ENCODE measurements around the gene ZNF516. TPM values are rescaled to one million over a fixed set of nuclear protein-coding genes. Genes with fewer than 3 reads are reported as not detected.

The ZNF516 gene
- total and polyA plus RNA-seq, 2 of the 13 experiments (the other 11 are each of a cell fraction or from before 2014, with no cell fraction given), result 16.6 to 18.7 TPM

- TF ChIP-seq MTERF4 (CRISPR knock-in tag; IDR thresholded peaks at IDR 0.05) (no peak), CENPX (CRISPR knock-in tag; IDR thresholded peaks at IDR 0.05) (no peak), ZNF274 (CRISPR knock-in tag; IDR thresholded peaks at IDR 0.05) (no peak; the same call in 1 of the 2 replicates), ZNF574 (CRISPR knock-in tag; IDR thresholded peaks at IDR 0.05) (no peak; the same call in 1 of the 2 replicates), ZBTB1 (CRISPR knock-in tag; IDR thresholded peaks at IDR 0.05; ENCODE audit: borderline replicate concordance) (no peak), ZFP36 (IDR thresholded peaks at IDR 0.05; ENCODE audit: borderline replicate concordance, low read depth, low read length, partially characterized antibody) (no peak), ZSCAN22 (CRISPR knock-in tag; IDR thresholded peaks at IDR 0.05) (no peak), DNMT1 (CRISPR knock-in tag; IDR thresholded peaks at IDR 0.05) (no peak), CBX2 (IDR thresholded peaks at IDR 0.05; ENCODE audit: low read depth, low read length) (no peak), CBX2 (CRISPR knock-in tag; IDR thresholded peaks at IDR 0.05; ENCODE audit: low read depth) (no peak), THAP11 (CRISPR knock-in tag; IDR thresholded peaks at IDR 0.05) (no peak; the same call in 1 of the 2 replicates), ZMAT3 (CRISPR knock-in tag; conservative IDR thresholded peaks at IDR 0.05) (no peak), ONECUT2 (CRISPR knock-in tag; IDR thresholded peaks at IDR 0.05) (no peak), ZNF367 (CRISPR knock-in tag; IDR thresholded peaks at IDR 0.05; ENCODE audit: borderline replicate concordance) (no peak), ELF4 (CRISPR knock-in tag; IDR thresholded peaks at IDR 0.05; ENCODE audit: borderline replicate concordance) (no peak), GLMP (CRISPR knock-in tag; IDR thresholded peaks at IDR 0.05; ENCODE audit: borderline replicate concordance) (no peak), ZBTB37 (CRISPR knock-in tag; IDR thresholded peaks at IDR 0.05) (no peak), PRPF4 (IDR thresholded peaks at IDR 0.05; ENCODE audit: low read depth, low read length, poor library complexity, severe bottlenecking) (no peak), ZNF510 (CRISPR knock-in tag; IDR thresholded peaks at IDR 0.05; ENCODE audit: low read depth) (no peak)
- TF ChIP-seq, protein P1, sequence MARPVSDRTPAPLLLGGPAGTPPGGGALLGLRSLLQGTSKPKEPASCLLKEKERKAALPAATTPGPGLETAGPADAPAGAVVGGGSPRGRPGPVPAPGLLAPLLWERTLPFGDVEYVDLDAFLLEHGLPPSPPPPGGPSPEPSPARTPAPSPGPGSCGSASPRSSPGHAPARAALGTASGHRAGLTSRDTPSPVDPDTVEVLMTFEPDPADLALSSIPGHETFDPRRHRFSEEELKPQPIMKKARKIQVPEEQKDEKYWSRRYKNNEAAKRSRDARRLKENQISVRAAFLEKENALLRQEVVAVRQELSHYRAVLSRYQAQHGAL (CRISPR knock-in tag; IDR thresholded peaks at IDR 0.05; ENCODE audit: not compliant biosample characterization), result no peak
Measured at GRCh38 chr18:76491776-76492668, 3.0 kb downstream of the ZNF516 start (continued).
